ENCODE data around the gene ZNF429.

ZNF429 gene

DNA sequence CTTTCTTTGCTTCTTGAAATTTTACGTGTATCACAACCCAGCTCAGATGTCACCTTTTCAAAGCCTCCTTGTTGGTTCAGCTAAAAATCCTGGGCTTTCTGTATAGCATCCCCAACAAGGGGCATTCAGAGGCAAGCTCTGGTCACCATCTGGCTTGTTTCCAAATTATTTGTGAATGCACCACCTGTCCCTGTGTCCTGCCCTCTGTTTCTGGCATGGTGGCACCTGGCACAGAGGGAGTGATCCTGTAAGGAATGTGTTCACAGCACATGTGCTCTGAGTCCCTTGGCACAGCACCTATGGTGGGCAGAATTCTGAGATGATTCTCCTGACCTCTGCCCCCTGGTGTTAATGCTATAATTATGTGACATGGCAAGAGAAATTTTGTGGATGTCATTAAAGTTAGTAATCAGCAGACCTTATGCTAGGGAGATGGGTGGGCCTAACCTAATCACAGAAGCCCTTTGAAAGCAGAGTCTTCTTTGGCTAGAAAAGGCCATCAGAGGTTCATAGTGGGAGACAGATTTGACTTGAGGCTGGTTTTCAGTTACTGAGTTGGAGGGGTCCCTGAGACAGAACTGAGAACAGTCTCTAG is 76.3 kb downstream of the ZNF429 start:
- H3K4me3 ChIP-seq (replicated peaks; ENCODE audit: low read depth, low read length), result no peak overlapping the region
- TF ChIP-seq, protein P1, sequence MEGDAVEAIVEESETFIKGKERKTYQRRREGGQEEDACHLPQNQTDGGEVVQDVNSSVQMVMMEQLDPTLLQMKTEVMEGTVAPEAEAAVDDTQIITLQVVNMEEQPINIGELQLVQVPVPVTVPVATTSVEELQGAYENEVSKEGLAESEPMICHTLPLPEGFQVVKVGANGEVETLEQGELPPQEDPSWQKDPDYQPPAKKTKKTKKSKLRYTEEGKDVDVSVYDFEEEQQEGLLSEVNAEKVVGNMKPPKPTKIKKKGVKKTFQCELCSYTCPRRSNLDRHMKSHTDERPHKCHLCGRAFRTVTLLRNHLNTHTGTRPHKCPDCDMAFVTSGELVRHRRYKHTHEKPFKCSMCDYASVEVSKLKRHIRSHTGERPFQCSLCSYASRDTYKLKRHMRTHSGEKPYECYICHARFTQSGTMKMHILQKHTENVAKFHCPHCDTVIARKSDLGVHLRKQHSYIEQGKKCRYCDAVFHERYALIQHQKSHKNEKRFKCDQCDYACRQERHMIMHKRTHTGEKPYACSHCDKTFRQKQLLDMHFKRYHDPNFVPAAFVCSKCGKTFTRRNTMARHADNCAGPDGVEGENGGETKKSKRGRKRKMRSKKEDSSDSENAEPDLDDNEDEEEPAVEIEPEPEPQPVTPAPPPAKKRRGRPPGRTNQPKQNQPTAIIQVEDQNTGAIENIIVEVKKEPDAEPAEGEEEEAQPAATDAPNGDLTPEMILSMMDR (IDR thresholded peaks at IDR 0.05; ENCODE audit: low read depth, low read length, missing control alignments), result no peak
- no peak for DNase-seq (ENCODE audit: extremely low read depth, low read depth)

DNA sequence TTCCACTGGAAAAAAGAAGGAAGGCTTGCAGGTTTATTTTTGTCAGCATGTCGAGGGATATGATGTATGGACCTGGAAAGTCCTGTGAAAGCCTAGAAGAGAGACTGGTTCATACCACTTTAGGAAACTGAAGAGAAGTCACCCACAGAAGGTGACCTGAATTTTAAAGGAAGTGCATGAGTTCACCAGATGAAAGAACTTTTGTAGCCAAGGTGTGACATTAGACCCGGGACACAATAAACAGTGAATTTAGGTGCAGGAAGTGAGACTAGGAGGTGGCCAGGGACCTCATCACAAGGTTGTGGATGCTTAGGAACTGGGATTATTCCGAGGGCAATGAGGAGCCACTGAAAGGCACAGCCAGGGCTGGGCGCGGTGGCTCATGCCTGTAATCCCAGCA is 79.1 kb downstream of the ZNF429 start:
- TF ChIP-seq, protein P1 (IDR thresholded peaks at IDR 0.05; ENCODE audit: low read depth, low read length, missing control alignments), result no peak
- no peak for DNase-seq (ENCODE audit: extremely low read depth, low read depth)
- H3K4me3 ChIP-seq (replicated peaks; ENCODE audit: low read depth, low read length), result no peak overlapping the region

DNA sequence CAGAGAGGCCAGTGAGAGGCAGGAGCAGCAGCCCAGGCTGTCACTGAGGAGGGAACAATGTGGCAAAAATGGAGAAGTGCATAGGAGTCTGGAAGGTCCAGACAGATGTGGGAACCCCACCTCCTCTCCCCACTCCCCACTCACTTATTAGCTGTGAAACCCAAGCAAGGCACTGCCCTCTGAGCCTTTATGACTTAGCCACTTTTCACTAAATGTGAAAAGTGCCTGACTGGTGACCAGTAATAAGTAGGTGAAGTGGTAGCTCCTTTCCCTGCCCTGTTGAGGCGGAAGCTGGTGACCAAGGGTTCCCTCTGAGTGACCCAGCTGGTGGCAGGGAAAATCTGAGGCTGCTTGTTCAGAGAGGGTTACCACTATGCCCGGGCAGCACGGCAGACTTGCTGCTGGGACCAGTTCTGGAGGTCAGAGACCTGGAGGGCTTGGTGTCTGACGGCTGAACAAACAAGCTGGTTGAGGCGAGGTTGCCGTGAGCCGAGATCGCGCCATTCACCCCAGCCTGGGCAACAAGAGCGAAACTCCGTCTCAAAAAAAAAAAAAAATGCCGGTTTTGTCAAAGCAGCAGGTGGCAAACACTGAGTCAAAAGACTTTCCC is 80.0 kb downstream of the ZNF429 start:
- no peak for DNase-seq (ENCODE audit: extremely low read depth, low read depth)
- H3K4me3 ChIP-seq (replicated peaks; ENCODE audit: low read depth, low read length), result no peak overlapping the region
- TF ChIP-seq, protein P1 (IDR thresholded peaks at IDR 0.05; ENCODE audit: low read depth, low read length, missing control alignments), result no peak

DNA sequence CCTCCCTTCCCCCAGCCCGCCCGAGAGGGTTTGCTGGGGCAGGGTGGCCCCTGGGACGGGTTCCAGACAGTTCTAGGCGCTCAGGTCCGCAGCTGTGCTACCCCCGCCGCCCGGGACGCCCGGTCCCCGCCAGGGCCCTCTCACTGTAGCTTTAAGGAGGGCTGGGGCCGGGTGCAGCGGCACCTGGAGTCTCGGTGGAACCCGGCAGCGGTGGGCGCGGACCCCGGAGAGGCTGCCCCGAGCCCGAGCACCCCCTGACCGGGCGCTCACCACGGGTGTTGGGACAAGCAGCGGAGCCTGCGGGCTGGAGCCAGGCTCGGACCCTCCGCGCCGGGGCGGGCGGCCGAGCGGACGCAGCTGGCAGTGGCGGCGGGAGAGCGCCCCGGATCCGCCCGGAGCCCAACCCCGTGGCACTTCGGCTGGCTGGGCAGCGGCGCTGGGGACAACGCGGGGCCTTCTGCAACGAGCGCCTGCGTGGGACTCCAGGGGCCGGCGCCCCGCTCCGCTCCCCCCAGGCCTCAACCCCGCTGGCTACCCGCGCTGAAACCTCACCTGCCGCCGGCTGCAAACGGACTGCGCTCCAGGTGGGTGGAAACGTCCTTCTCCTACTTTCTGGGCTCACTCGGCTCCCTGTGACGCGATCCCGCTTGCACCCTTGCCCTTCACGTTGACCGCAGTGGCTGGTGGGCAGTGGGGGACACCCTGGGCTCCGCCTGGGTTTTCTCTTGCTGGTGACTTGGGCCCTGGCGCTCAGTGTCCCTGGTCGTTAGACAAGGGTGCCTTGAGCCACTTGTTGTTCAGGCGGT is 81.1 kb downstream of the ZNF429 start:
- DNase-seq (ENCODE audit: extremely low read depth, low read depth), result no peak
- H3K4me3 ChIP-seq (replicated peaks; ENCODE audit: low read depth, low read length), result no peak overlapping the region
- TF ChIP-seq, protein P1 (IDR thresholded peaks at IDR 0.05; ENCODE audit: low read depth, low read length, missing control alignments), result no peak

DNA sequence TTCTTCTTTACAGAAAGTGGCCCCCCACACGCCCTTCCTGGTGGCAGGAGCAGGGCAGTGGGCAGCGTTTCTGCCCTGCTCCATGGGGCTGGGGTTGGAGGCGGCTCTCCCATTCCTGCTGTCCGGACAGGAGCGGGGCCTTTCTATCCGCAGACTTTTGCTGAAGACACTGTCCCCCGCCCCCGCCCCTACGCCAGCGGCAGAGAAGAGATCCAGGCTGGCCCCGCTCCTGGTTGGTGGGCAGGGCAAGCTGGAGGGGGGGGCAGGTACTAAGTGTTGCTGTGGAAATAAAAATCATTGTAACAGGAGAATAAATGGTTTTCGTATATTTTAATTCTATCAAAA is 81.7 kb downstream of the ZNF429 start:
- no peak for DNase-seq (ENCODE audit: extremely low read depth, low read depth)
- H3K4me3 ChIP-seq (replicated peaks; ENCODE audit: low read depth, low read length), result no peak overlapping the region
- TF ChIP-seq, protein P1 (IDR thresholded peaks at IDR 0.05; ENCODE audit: low read depth, low read length, missing control alignments), result no peak

DNA sequence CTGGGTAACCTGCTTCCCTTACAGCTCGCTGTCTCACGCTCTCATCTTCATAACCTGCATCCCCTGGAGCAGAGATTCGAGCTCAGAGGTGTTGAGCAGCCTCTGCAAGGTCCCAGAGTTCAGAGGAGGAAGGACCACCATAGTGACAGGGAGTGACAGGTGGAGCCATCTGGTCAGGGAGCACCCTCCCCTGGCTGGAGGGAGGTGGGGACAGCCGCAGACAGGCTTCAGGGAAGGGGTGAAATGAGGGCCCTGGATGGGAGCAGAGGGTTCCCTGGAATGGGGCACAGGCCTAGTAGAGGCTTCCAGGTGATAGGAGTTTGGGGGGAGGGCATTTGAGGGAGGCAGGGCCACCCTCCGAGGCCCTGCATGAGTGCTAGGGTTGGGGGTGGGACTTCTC is 82.1 kb downstream of the ZNF429 start:
- no peak overlapping the region for H3K4me3 ChIP-seq (replicated peaks; ENCODE audit: low read depth, low read length)
- TF ChIP-seq, protein P1 (IDR thresholded peaks at IDR 0.05; ENCODE audit: low read depth, low read length, missing control alignments), result no peak
- no peak for DNase-seq (ENCODE audit: extremely low read depth, low read depth)

Measured in HFF-Myc (cell line).